Suprapubic skin (tissue), 4 donors: ENCODE data around the gene TTR. TPM values are rescaled to one million over a fixed set of nuclear protein-coding genes. Genes with fewer than 3 reads are reported as not detected.

Experiments used
- DNase-seq, 2 donors: peaks; one replicate each; pipeline ENCODE4 v3.0.0-alpha.2; 2019; ENCODE audit warnings: low spot score in 2 of 2
- H3K27ac ChIP-seq: fragments of 200-600 bp; sonication (generic); one replicate; pipeline ENCODE4 v1.5.1; 2019
- H3K27me3 ChIP-seq: fragments of 200-600 bp; sonication (generic); one replicate; pipeline ENCODE4 v1.5.1; 2019
- H3K36me3 ChIP-seq: fragments of 200-600 bp; sonication (generic); one replicate; pipeline ENCODE4 v1.5.1; 2019
- H3K4me1 ChIP-seq: fragments of 200-600 bp; sonication (generic); one replicate; pipeline ENCODE4 v1.5.1; 2019
- H3K4me3 ChIP-seq: fragments of 200-600 bp; sonication (generic); one replicate; pipeline ENCODE4 v1.5.1; 2019; ENCODE audit warnings: mild to moderate bottlenecking
- H3K9me3 ChIP-seq: fragments of 200-600 bp; sonication (generic); one replicate; pipeline ENCODE4 v1.5.1; 2019
- EP300 ChIP-seq: sonication (generic); formaldehyde crosslinking; IDR thresholded peaks from one replicate; pipeline ENCODE4 v1.6.1; 2017; ENCODE audit warnings: antibody characterized with exemption
- POLR2A ChIP-seq, 2 donors: fragments of 450-650 bp; IDR thresholded peaks; one replicate each; pipeline ENCODE4 v1.6.1; 2017; ENCODE audit warnings: antibody characterized with exemption in 2 of 2, mild to moderate bottlenecking in 2 of 2, moderate library complexity in 2 of 2
- POLR2AphosphoS5 ChIP-seq, 3 donors: sonication (generic); formaldehyde crosslinking; IDR thresholded peaks; one replicate each; pipeline ENCODE4 v1.6.1; 2017; ENCODE audit warnings: antibody characterized with exemption in 3 of 3
- WGBS: methylation state at CpG from one replicate; pipeline ENCODE4 v1.1.5; 2018; 5-methylcytosine and 5-hydroxymethylcytosine counted together
- total RNA-seq, 4 donors: library from RNA; depleted of rRNA; stranded (reverse); fragments of >200 nt; gene quantifications; one replicate each; pipeline ENCODE4 v1.1.0, GENCODE V29; 2016
- TF ChIP-seq, protein P1 (sequence below), 2 donors: fragments of 200-600 bp in 1 of 2; fragments of 450-650 bp in 1 of 2; sonication (generic) in 1 of 2; IDR thresholded peaks; one replicate each; pipeline ENCODE4 v1.5.1; 2016 to 2019; ENCODE audit warnings: antibody characterized with exemption in 2 of 2, mild to moderate bottlenecking in 1 of 2, moderate library complexity in 1 of 2

The TTR gene
- total RNA-seq, 4 donors from 2014 or later, result not detected

DNA sequence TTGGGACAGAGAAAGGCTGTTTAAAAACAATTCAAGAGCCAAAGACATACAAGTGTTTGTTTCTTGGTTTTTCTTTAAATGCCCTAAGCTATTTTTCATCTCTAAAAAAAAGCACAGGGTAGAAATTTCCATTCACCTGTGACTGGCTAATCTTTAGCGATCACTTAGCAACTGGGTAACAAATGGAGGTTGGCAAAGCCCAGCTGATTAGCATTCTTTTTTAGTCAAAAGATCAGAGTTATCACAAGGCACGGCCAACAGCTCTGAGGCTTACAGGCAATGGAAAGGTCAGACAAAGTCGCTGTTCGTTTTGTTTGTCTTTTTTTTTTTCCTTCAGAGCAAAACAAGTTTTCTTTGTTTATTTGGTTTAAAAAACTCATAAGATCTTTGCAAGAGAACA lies 29.0 kb upstream of the TTR start:
- 44% methylated on average over 4 of the region's 4 CpGs for WGBS
- no peaks in the 10 kb centered on the region for H3K4me1 ChIP-seq
- H3K36me3 ChIP-seq, result no peaks in the 10 kb centered on the region
- H3K27ac ChIP-seq, result no peak overlapping the region
- no peak for DNase-seq
- TF ChIP-seq, protein P1, sequence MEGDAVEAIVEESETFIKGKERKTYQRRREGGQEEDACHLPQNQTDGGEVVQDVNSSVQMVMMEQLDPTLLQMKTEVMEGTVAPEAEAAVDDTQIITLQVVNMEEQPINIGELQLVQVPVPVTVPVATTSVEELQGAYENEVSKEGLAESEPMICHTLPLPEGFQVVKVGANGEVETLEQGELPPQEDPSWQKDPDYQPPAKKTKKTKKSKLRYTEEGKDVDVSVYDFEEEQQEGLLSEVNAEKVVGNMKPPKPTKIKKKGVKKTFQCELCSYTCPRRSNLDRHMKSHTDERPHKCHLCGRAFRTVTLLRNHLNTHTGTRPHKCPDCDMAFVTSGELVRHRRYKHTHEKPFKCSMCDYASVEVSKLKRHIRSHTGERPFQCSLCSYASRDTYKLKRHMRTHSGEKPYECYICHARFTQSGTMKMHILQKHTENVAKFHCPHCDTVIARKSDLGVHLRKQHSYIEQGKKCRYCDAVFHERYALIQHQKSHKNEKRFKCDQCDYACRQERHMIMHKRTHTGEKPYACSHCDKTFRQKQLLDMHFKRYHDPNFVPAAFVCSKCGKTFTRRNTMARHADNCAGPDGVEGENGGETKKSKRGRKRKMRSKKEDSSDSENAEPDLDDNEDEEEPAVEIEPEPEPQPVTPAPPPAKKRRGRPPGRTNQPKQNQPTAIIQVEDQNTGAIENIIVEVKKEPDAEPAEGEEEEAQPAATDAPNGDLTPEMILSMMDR (IDR thresholded peaks at IDR 0.05), result no peak
- TF ChIP-seq POLR2A (IDR thresholded peaks at IDR 0.05) (no peak), POLR2AphosphoS5 (IDR thresholded peaks at IDR 0.05) (no peak), EP300 (no peak)
- no peak overlapping the region for H3K4me3 ChIP-seq
- H3K9me3 ChIP-seq, result no peaks in the 10 kb centered on the region
- H3K27me3 ChIP-seq, result no peaks in the 10 kb centered on the region

DNA sequence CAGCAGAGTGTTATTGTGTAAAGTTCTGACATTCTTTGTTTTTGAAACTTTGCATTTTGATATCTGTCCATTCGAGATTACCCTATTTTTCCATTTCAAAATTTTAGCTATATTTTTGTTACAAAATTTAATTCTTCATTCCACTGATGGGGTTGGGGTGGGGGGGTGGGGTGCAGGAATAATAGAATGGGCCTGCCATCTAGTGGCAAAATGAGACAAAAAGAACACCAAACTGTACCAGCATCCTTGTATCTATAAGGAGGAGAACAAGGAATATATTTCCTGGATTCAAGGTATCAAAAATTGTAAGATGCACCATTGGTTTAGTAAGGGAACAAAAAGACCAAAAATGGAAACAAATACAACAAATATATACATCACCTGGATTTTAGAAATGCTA lies 27.9 kb upstream of the TTR start:
- WGBS, result 0% methylated on average over 1 of the region's 1 CpG
- no peaks in the 10 kb centered on the region for H3K4me1 ChIP-seq
- H3K27me3 ChIP-seq, result no peaks in the 10 kb centered on the region

DNA sequence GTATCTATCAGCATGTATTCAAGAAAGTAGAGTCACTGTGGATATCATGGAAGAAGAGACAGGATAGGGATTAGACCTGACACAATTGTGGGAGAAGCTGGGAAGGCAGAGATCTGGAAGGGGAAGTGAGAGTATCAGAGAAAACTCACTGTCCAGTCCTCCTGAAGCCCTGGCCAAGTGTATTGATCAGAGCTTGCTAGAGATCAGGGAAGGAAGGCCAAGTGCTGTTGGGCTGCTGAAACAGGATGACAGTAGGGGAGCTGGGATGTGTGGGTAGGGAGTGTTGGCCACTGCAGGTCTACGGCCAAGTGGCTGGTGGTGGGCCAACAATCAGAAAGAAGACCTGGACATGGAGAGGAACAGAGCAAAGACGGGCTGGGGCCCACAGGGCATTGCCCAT lies 26.3 kb upstream of the TTR start:
- Histone ChIP-seq H3K9me3 (no peaks in the 10 kb centered on the region), H3K36me3 (no peaks in the 10 kb centered on the region), H3K4me3 (no peak overlapping the region), H3K4me1 (no peaks in the 10 kb centered on the region), H3K27me3 (no peaks in the 10 kb centered on the region), H3K27ac (no peak overlapping the region)
- TF ChIP-seq EP300 (no peak), POLR2A (IDR thresholded peaks at IDR 0.05) (no peak), POLR2AphosphoS5 (IDR thresholded peaks at IDR 0.05) (no peak)
- TF ChIP-seq, protein P1 (IDR thresholded peaks at IDR 0.05), result no peak
- 90% methylated on average over 2 of the region's 2 CpGs for WGBS
- no peak for DNase-seq

More for the DNA sequence above, 27.9 kb upstream of the TTR start:
- Histone ChIP-seq H3K27ac (no peak overlapping the region), H3K36me3 (no peaks in the 10 kb centered on the region), H3K4me3 (no peak overlapping the region), H3K9me3 (no peaks in the 10 kb centered on the region)
- no peak for DNase-seq
- TF ChIP-seq, protein P1 (IDR thresholded peaks at IDR 0.05), result peak in 1 of 2 donors; percentile 8
- no peak for TF ChIP-seq POLR2A (IDR thresholded peaks at IDR 0.05)
- no peak for TF ChIP-seq EP300
- no peak for TF ChIP-seq POLR2AphosphoS5 (IDR thresholded peaks at IDR 0.05)

DNA sequence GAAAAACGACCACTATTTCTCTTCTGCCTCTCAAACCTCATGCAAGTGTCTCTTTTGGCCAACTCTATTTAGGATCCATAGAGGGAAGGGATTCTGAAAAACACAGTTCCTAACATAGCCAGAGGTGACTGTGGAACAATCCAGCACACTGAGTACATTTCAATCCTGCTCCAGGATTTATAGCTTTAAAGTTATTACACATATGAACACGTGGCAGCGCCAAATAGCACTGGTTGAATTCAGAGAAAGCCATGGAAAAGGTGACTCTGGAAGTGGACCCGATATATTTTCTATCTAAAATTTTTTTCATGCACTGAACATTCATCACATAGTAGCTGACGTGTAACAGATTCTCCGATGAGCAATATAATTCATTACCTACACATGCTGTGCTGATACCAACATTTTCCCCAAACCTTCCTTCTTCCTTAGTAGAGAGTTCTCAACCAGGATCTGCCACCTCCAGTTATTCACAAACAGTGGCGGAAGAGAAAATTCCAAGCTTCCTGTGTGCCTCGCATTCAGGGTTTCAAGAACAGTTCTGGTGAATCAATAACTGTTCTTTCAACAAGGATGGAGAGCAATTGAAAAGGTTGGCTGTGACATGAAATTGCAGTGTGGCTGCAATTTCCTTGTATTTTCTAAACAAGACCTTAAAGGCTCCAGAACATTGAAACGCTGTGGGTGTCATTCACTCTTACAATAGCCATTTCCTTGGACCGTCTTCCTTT lies 25.7 kb upstream of the TTR start:
- H3K4me3 ChIP-seq, result no peak overlapping the region
- H3K27ac ChIP-seq, result no peak overlapping the region
- no peaks in the 10 kb centered on the region for H3K9me3 ChIP-seq
- H3K27me3 ChIP-seq, result no peaks in the 10 kb centered on the region
- WGBS, result 69% methylated on average over 10 of the region's 10 CpGs
- no peaks in the 10 kb centered on the region for H3K4me1 ChIP-seq
- DNase-seq, result no peak
- H3K36me3 ChIP-seq, result no peaks in the 10 kb centered on the region
- TF ChIP-seq EP300, result no peak
- no peak for TF ChIP-seq POLR2AphosphoS5 (IDR thresholded peaks at IDR 0.05)
- no peak for TF ChIP-seq POLR2A (IDR thresholded peaks at IDR 0.05)
- TF ChIP-seq, protein P1 (IDR thresholded peaks at IDR 0.05), result no peak

DNA sequence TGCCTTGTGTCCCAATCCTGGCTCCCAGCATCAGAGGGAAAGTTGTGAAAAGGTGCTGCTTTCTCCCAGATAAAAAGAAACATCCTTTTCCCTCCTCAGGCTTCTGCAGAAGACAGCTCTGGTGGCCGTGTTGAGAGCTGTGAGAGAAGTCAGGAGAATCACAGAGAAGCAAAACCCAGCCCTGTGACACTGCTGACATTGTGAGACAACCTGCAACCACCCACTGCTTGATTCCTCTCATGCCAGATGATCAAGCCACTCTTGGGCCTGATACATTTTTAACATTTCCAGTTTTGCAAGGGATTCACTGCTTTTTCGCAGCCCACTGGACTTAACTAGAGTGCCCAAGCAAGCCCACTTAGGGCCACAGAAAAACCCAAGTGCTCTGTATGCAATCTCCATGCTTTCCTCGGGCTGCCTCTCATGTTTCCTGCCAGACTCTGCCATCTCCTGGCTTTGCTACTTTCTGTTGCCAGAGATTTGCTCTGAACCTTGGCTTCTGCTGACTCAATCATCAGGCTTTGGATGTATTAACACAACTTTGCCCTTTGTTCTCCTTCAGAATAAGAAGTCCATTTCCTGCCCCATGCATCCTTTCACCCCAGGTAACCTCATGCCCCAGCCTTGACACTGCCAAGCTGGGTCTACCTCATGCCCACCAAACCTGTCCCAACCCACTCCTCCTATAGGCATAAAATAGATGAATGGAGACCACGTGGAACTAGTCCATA lies 24.9 kb upstream of the TTR start:
- H3K36me3 ChIP-seq, result no peaks in the 10 kb centered on the region
- no peak for DNase-seq
- TF ChIP-seq, protein P1 (IDR thresholded peaks at IDR 0.05), result no peak
- TF ChIP-seq EP300 (no peak), POLR2A (IDR thresholded peaks at IDR 0.05) (no peak), POLR2AphosphoS5 (IDR thresholded peaks at IDR 0.05) (no peak)
- no peaks in the 10 kb centered on the region for H3K27me3 ChIP-seq
- no peaks in the 10 kb centered on the region for H3K9me3 ChIP-seq
- WGBS, result 64% methylated on average over 4 of the region's 4 CpGs
- no peaks in the 10 kb centered on the region for H3K4me1 ChIP-seq
- no peak overlapping the region for H3K27ac ChIP-seq
- no peak overlapping the region for H3K4me3 ChIP-seq
